8988T (cell line): ENCODE measurements around the gene ERG.

Source experiments
- DNase-seq: peaks from one replicate; pipeline ENCODE4 v3.0.0; 2011

The ERG gene, protein sequence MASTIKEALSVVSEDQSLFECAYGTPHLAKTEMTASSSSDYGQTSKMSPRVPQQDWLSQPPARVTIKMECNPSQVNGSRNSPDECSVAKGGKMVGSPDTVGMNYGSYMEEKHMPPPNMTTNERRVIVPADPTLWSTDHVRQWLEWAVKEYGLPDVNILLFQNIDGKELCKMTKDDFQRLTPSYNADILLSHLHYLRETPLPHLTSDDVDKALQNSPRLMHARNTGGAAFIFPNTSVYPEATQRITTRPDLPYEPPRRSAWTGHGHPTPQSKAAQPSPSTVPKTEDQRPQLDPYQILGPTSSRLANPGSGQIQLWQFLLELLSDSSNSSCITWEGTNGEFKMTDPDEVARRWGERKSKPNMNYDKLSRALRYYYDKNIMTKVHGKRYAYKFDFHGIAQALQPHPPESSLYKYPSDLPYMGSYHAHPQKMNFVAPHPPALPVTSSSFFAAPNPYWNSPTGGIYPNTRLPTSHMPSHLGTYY

DNA sequence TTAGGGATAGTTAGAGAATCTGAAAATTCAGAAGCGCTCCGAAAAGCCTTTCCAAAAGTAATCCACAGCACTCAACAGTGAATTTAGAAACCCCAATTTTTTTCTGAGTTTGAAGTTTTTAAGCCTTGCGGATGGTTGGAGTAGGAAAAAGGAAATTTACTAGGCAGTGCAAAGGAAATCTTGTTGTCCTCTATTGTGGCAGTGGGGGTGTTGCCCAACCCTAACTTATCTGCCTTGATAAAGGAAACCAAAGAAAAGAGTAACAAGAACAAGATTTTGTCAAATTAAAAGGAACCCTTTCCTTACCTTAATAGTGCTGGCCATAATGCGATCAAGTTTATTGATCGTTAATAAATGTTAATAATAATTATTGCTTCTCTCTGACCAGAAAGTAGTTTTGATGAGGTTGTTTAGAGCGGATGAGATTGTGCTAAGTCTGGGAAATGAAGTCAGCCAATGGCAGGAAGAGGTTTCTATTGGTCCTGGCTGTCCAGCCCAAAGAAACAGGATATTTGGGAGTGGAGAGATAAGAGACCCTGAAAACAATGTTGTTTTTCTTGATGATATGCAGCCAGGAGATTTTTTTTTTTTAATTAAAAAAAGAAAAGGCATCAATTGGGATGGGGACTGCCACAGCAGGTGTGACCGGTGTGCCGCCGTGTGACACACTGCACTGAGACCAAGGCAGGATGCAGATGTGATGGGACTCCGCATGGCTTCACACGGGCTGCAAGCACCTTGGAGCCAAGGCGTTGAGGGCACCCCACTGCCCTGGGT is at the start of gene ERG:
TSS of gene ERG (minus strand) at position 421 of the 777 bp plus-strand sequence. CDS start at position 324, 97 bp downstream.
- no peak for DNase-seq

DNA sequence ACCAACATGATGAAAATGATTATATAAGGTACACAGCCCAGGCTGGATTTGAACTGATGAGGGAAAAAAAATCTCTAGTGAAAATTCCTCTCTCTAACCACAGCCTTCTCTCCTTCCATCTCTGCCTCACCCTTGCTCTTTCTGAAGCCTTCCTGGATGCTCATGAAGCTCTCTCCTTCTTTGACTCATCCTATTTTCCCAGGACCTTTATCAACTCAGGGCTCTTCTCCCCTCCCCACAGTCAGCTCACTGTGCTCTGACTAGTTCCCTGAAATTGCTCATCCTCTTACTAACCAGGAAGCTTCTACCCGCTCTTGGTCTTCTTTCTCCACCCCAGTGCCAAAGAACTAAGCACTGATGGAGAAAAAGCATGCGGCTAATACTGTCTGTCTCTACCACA is 46.4 kb upstream of the ERG start:
- no peak for DNase-seq

DNA sequence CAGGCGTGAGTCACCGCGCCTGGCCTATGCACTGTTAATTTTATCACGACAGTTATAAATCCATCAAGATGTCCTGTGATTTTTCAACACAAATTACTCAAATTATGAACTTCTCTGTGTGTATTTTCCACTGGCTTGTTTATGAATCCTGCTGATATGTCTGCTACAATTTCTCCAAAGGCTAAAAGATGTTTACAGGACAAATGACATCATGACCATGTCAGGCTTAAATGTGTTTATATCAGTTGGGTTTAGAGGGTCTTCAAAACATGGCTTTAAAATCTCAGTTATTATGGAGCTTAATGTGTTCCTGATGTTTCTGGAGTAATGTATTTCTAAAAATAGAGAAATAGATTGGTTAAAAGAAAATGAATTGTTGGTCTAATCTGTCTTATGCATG is 44.0 kb upstream of the ERG start:
- no peak for DNase-seq

- no peak for DNase-seq
Observed at GRCh38 chr21:38538353-38538752, 40.1 kb upstream of the ERG start.

DNA sequence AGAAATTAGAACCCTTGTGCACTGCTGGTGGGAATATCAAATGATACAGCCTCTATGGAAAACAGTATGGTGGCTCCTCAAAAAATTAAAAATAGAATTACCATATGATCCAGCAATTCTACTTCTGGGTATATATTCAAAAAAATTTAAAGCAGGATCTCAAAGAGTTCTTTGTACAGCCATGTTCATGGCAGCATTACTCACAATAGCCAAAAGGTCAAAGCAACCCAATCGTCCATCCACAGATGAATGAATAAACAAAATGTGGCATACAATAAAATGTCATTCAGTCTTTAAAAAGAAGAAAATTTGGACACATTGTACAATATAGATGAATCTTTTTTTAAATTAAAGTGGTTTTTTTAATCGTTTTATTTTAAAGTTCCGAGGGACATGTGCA is 36.3 kb upstream of the ERG start:
- DNase-seq = no peak

- no peak for DNase-seq
Observed at GRCh38 chr21:38533887-38534286, 35.6 kb upstream of the ERG start.

GRCh38 chr21:38531591-38531990 is 33.3 kb upstream of the ERG start:
- DNase-seq = no peak

DNA sequence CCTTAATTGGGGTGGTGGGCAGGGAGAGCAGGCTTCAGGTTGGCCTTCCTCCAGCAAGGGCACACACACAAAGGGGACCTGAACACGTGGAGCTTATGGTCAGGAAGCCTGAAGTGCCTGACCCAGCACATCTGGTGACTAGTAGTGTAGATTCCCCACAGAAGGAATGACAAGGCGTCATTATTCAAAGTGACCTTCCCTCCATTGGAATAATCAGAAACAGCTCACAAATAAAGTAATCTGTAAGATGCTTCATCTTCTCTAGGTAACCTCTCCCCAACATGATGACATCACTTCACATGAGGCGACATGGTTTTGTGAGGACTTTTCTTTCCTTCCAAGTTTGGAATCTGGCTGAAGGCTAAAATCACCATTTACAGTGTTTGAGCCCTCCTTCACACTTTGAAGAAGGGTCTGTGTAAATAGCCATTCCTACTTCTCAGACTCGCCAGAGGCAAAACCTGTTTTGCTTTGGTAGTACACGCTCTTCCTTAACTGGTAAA is 32.8 kb upstream of the ERG start:
- DNase-seq = no peak

DNA sequence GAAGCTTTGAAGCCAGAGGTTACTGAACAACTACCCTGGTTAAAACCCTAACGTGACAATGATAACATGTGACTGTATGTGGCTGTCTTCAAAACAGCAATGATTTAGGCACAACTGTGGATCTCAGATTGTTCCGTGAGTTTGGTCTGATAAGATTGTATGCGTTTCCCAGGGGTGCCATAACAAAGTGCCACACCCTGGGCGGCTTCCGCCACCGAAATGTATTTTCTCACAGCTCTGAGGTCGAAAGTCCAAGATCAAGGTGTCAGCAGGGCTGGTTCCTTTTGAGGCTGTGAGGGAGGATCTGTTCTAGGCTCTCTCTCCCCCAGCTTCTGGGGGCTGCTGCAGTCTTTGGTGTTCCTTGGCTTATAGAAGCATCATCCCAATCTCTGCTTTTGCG is 29.5 kb upstream of the ERG start:
- DNase-seq = no peak

DNA sequence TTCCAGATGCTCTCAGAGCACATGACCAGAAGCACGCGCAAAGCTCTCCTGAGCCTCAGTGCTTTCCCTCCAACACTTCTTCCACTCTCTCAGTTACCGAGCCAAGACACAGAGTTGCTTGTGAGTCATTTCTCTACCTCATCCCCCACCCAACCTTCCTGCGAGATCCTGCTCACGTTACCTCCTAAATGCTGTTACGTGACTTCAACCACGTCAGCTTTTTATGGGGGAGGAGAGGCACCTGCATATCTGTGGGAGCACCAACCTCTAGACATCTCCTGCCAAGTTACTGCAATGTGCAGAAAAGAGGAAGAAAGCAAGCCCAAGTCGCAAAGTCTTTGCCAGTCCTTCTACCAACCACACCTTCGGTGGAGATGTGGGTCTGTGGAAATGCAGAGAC is 27.2 kb upstream of the ERG start:
- no peak for DNase-seq

- no peak for DNase-seq
Observed at GRCh38 chr21:38524168-38525153, 26.2 kb upstream of the ERG start.

DNA sequence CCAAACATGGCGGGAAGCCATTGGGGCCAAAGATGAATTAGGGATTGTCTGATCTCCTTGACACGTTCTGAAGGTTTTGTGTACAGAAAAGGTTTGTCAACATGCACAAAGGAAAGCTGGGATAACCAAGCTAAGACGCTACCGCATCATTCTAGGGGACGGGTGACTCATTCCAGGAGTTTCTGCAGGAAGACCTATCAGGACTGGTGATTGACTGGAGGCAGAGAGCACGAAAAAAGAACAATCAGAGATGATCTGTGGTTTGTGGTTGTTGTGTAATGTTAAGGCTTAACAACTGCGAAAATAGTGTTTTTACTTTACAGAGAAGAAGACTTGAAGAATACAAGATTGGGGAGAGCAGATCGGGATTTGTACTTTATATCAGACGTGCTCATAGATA is 22.2 kb upstream of the ERG start:
- no peak for DNase-seq

DNA sequence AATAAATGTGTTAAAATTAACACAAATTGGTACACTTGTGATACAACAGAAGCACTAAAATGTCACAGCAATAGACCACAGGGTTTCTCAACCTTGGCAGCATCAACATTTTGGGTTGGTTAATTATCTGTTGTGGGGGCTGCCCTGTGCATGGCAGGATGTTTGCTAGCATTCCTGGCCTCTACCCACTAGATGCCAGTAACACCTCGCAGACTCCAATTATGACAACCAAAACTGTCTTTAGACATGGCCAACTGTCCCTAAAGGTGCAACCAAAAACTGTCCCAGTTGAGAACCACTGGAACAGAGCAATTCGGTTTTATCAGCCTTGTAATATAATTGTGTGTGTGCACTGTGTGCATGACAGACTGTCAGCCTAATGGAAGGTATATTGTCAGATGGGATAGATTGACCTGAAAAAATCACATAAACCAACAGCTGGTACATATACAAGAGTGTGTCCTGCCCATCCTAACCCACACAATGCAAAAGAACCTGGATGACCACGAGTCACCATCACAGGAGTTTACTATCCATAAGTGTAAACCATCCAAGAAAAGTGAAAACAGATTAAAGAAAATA is 13.5 kb upstream of the ERG start:
- DNase-seq = no peak

GRCh38 chr21:38511198-38511597 is 12.9 kb upstream of the ERG start:
- DNase-seq = no peak

- DNase-seq = no peak
Observed at GRCh38 chr21:38507374-38507942, 9.2 kb upstream of the ERG start.

GRCh38 chr21:38506661-38507281 is 8.5 kb upstream of the ERG start:
- DNase-seq = no peak

- DNase-seq = no peak
Observed at GRCh38 chr21:38505654-38506523, 7.6 kb upstream of the ERG start.

DNA sequence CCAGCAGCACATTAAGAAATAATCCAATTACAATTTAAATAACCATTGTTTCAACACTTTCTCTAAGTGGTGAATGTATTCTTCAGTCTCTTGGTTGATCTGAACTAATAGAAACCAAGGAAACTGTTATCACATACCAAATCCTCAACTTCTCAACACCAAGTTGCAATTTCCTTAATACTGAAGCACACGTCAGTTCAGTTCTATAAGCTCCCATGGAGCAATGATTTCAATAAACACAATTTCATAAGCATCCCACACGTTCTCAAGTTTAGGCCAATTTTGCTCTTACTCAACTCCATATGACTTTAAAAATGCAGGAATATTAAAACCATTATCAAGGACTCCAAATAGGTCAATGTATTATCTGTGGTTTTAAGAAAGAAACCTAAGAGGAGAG is 5.8 kb upstream of the ERG start:
- no peak for DNase-seq

- no peak for DNase-seq
Observed at GRCh38 chr21:38503583-38503982, 5.3 kb upstream of the ERG start.

- DNase-seq = no peak
Observed at GRCh38 chr21:38500073-38500472, 1.8 kb upstream of the ERG start.
